Adrenal gland (tissue), 12 donors: Measurements from ENCODE around the gene PIN4. TPM values are rescaled to one million over a fixed set of nuclear protein-coding genes. Genes with fewer than 3 reads are reported as not detected.

Source experiments
- DNase-seq, 7 donors: peaks; one replicate each; pipeline ENCODE4 v3.0.0-alpha.2; 2019 to 2020
- H3K27ac ChIP-seq, 5 donors: fragments of 200-600 bp; sonication (generic) in 4 of 5; 1 replicate in 3 of 5; 2 replicates in 2 of 5; pipeline versions ENCODE4 v1.5.1 to v1.8.0; 2016 to 2020; ENCODE audit warnings: mild to moderate bottlenecking in 1 of 5
- H3K27me3 ChIP-seq: fragments of 200-600 bp; 2 replicates; pipeline ENCODE4 v1.8.0; 2021
- H3K36me3 ChIP-seq, 2 donors: fragments of 200-600 bp; replicated peaks in 1 of 2; 1 replicate in 1 of 2; 2 replicates in 1 of 2; pipeline versions ENCODE4 v1.5.1 to v1.8.0; 2018 to 2022
- H3K4me1 ChIP-seq, 2 donors: fragments of 200-600 bp; replicated peaks in 1 of 2; 1 replicate in 1 of 2; 2 replicates in 1 of 2; pipeline versions ENCODE4 v1.5.1 to v1.8.0; 2018 to 2021
- H3K4me3 ChIP-seq, 4 donors: fragments of 200-600 bp; sonication (generic) in 3 of 4; one replicate each; pipeline ENCODE4 v1.5.1; 2016 to 2018
- H3K9me3 ChIP-seq, 3 donors: fragments of 200-600 bp; sonication (generic) in 1 of 3; replicated peaks in 1 of 3; 1 replicate in 2 of 3; 2 replicates in 1 of 3; pipeline versions ENCODE4 v1.5.1 to v1.8.0; 2016 to 2021
- POLR2A ChIP-seq, 2 donors: fragments of 450-650 bp; IDR thresholded peaks; one replicate each; pipeline ENCODE4 v1.6.1; 2017; ENCODE audit warnings: antibody characterized with exemption in 2 of 2, mild to moderate bottlenecking in 2 of 2, moderate library complexity in 1 of 2
- WGBS, 4 donors: extraction: QIAGEN DNeasy Blood & Tissue Kit in 2 of 4; methylation state at CpG; one replicate each; pipeline versions ENCODE4 v1.1.5 to v1.1.7; 2013 to 2017; 5-methylcytosine and 5-hydroxymethylcytosine counted together
- intact Hi-C, 2 donors: fragments of 100-400 bp; cut with DNase I; formaldehyde crosslinking; loops; one replicate each; pipeline versions ENCODE4 v1.14.1 to v1.15.0; 2022 to 2023
- polyA plus RNA-seq, 3 donors: library from polyadenylated mRNA; stranded (reverse); fragments of 200-250 nt in 2 of 3; fragments of 350-450 nt in 1 of 3; fragmentation: Illumina TruSeq in 1 of 3; extraction: RNeasy Lipid Tissue Mini Kit (QIAGEN cat#74804) in 1 of 3; gene quantifications; one replicate each; pipeline ENCODE4 v1.2.3, GENCODE V29; 2013 to 2014
- total RNA-seq, 9 donors: library from RNA; depleted of rRNA in 4 of 9; stranded (reverse); fragments of >200 nt in 4 of 9; fragments of 120-200 nt in 1 of 9; fragmentation: NEBNext Ultra II Directional in 1 of 9; extraction: Animal tissue kit (Norgen Biotek cat#: 25700) in 1 of 9; gene quantifications; one replicate each; pipeline versions ENCODE4 v1.1.0 to v1.2.4, GENCODE V29; 2013 to 2023
- TF ChIP-seq, protein P1 (sequence below), 6 experiments: fragments of 450-650 bp in 4 of 6; fragments of 200-600 bp in 2 of 6; sonication (generic) in 1 of 6; IDR thresholded peaks; 1 replicate in 5 of 6; 2 replicates in 1 of 6; pipeline versions ENCODE4 v1.5.1 to v1.8.0; 2016 to 2021; ENCODE audit warnings: antibody characterized with exemption in 6 of 6, mild to moderate bottlenecking in 2 of 6, moderate library complexity in 1 of 6
- donor health status: healthy with polysubstance abuse.
- donor health status: Bipolar disorder and iron deficiency.
- donor health status: DM: yes; HTN: yes; CAD: no.
- donor health status: DM: no; HTN: no; CAD: no.
- donor health status: DM: no; HTN: no; CAD: no.
- donor health status: DM: yes; HTN: yes; CAD: no.

PIN4 gene
- total and polyA plus RNA-seq, 12 donors: 2.7 to 58.4 (median 9.3) TPM

GRCh38 chrX:72202792-72203401 lies 21.3 kb downstream of the PIN4 start:
- H3K36me3 ChIP-seq: peaks cover 0 to 4% of the 10 kb centered on the region in 2 donors
- no peak overlapping the region for H3K27ac ChIP-seq
- no peaks in the 10 kb centered on the region for H3K27me3 ChIP-seq
- H3K4me3 ChIP-seq: no peak overlapping the region
- DNase-seq: no peak
- intact Hi-C loops: no loop called here
- WGBS, 4 donors: 56 to 91% (median 59%) methylated on average over 1 to 4 of the region's 4 CpGs
- no peak for TF ChIP-seq POLR2A (IDR thresholded peaks at IDR 0.05)
- TF ChIP-seq, protein P1, sequence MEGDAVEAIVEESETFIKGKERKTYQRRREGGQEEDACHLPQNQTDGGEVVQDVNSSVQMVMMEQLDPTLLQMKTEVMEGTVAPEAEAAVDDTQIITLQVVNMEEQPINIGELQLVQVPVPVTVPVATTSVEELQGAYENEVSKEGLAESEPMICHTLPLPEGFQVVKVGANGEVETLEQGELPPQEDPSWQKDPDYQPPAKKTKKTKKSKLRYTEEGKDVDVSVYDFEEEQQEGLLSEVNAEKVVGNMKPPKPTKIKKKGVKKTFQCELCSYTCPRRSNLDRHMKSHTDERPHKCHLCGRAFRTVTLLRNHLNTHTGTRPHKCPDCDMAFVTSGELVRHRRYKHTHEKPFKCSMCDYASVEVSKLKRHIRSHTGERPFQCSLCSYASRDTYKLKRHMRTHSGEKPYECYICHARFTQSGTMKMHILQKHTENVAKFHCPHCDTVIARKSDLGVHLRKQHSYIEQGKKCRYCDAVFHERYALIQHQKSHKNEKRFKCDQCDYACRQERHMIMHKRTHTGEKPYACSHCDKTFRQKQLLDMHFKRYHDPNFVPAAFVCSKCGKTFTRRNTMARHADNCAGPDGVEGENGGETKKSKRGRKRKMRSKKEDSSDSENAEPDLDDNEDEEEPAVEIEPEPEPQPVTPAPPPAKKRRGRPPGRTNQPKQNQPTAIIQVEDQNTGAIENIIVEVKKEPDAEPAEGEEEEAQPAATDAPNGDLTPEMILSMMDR (IDR thresholded peaks at IDR 0.05): no peak
- H3K4me1 ChIP-seq: no peaks in the 10 kb centered on the region
- no peaks in the 10 kb centered on the region for H3K9me3 ChIP-seq

DNA sequence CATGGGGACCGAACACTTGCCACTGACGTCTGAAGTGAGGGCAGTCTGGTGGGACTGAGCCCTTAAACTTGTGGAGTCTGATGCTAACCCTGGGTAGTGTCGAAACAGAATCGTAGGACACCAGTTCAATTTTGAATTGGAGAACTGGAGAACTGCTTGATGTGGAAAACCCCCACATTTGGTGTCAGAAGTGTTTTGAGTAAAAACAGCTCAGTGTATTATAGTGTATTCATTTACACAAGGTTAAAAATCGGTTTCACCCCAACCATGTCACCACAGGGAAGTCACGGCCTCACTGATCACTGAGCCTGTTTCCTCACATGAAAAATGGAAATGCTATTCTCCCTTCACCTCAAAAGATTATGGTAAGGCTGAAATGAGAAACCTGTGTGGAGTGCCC lies 21.9 kb downstream of the PIN4 start:
- Histone ChIP-seq H3K9me3 (no peaks in the 10 kb centered on the region), H3K4me1 (no peaks in the 10 kb centered on the region), H3K4me3 (no peak overlapping the region), H3K27ac (no peak overlapping the region), H3K36me3 (no peaks in the 10 kb centered on the region), H3K27me3 (no peaks in the 10 kb centered on the region)
- TF ChIP-seq, protein P1 (IDR thresholded peaks at IDR 0.05): no peak
- no peak for TF ChIP-seq POLR2A (IDR thresholded peaks at IDR 0.05)
- intact Hi-C loops: no loop called here
- no peak for DNase-seq
- 71 to 94% (median 83%) methylated on average over 5 to 6 of the region's 6 CpGs for WGBS, 4 donors

- no peak overlapping the region for H3K4me3 ChIP-seq
- no peaks in the 10 kb centered on the region for H3K27me3 ChIP-seq
- H3K4me1 ChIP-seq: no peaks in the 10 kb centered on the region
- WGBS, 4 donors: 80 to 97% (median 92%) methylated on average over 2 of the region's 2 CpGs
- no peaks in the 10 kb centered on the region for H3K36me3 ChIP-seq
- no peaks in the 10 kb centered on the region for H3K9me3 ChIP-seq
- intact Hi-C loops: no loop called here
- TF ChIP-seq POLR2A (IDR thresholded peaks at IDR 0.05): no peak
- TF ChIP-seq, protein P1 (IDR thresholded peaks at IDR 0.05): no peak
- DNase-seq: no peak
- no peak overlapping the region for H3K27ac ChIP-seq
Observed at GRCh38 chrX:72205706-72206105, 24.1 kb downstream of the PIN4 start.

- Histone ChIP-seq H3K27ac (no peak overlapping the region), H3K4me1 (no peaks in the 10 kb centered on the region), H3K36me3 (no peaks in the 10 kb centered on the region), H3K4me3 (no peak overlapping the region), H3K9me3 (no peaks in the 10 kb centered on the region), H3K27me3 (no peaks in the 10 kb centered on the region)
- no peak for DNase-seq
- WGBS, 4 donors: 85 to 97% (median 91%) methylated on average over 4 of the region's 4 CpGs
- TF ChIP-seq POLR2A (IDR thresholded peaks at IDR 0.05): no peak
- TF ChIP-seq, protein P1 (IDR thresholded peaks at IDR 0.05): no peak
- intact Hi-C loops: no loop called here
Observed at GRCh38 chrX:72207366-72207765, 25.8 kb downstream of the PIN4 start.
